Measurements from ENCODE around the gene FBXO5.

FBXO5 gene

DNA sequence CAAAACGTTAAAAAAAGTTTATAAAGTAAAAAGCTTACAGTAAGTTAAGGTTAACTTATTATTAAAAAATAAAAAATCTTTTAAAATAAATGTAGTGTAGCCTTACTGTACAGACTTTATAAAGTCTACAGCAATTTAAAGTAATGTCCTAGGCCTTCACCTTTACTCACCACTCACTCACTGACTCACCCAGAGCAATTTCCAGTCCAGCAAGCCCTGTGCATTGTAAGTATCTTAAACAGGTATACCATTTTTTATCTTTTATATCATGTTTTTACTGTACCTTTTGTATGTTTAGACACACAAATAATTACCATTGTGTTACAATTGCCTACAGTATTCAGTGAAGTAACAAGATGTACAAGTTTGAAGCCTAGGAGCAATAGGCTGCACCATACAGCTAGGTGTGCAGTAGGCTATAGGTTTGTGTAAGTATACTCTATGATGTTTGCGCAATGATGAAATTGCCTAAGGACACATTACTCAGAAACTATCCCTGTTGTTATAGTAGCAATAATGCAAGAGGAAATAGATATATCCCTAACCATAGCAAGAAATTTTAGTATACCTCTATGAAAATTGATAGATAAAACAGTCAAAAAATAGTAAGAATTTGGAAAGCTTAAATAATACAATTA lies 39.5 kb downstream of the FBXO5 start:
- H3K4me3 ChIP-seq (ENCODE audit: control insufficient read depth, low read depth, low read length) = no peak overlapping the region
- no peak for DNase-seq (ENCODE audit: low read depth)
- TF ChIP-seq, protein P1, sequence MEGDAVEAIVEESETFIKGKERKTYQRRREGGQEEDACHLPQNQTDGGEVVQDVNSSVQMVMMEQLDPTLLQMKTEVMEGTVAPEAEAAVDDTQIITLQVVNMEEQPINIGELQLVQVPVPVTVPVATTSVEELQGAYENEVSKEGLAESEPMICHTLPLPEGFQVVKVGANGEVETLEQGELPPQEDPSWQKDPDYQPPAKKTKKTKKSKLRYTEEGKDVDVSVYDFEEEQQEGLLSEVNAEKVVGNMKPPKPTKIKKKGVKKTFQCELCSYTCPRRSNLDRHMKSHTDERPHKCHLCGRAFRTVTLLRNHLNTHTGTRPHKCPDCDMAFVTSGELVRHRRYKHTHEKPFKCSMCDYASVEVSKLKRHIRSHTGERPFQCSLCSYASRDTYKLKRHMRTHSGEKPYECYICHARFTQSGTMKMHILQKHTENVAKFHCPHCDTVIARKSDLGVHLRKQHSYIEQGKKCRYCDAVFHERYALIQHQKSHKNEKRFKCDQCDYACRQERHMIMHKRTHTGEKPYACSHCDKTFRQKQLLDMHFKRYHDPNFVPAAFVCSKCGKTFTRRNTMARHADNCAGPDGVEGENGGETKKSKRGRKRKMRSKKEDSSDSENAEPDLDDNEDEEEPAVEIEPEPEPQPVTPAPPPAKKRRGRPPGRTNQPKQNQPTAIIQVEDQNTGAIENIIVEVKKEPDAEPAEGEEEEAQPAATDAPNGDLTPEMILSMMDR (conservative IDR thresholded peaks at IDR 0.05; ENCODE audit: control insufficient read depth, insufficient read depth, low read depth, low read length) = no peak

DNA sequence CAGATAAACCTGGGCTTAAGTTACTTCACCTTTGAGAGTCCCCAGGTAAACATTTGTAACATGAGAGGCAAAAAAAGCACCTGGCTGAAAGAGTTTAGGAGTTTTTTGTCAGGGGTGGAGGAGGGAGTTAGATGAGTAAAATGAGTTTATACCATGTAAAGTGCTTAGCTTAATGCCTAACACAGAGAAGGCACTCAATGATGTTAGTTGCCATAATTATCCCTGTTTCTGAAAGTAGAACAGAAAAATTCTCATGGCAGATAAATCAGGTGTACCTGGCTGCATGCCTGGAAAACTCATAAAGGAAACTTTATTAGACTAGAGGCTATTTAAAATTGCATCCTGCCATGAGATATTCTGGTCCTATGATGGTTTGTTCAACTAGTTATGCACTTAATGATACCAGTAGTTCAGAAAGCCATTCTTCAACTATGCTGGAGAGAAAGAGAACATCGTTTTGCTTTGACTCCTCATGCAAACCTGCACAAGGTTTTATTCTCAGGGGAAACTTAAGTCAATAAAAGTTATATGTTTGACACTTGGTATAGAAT lies 40.4 kb downstream of the FBXO5 start:
- DNase-seq (ENCODE audit: low read depth) = no peak
- TF ChIP-seq, protein P1 (conservative IDR thresholded peaks at IDR 0.05; ENCODE audit: control insufficient read depth, insufficient read depth, low read depth, low read length) = no peak
- H3K4me3 ChIP-seq (ENCODE audit: control insufficient read depth, low read depth, low read length) = no peak overlapping the region

DNA sequence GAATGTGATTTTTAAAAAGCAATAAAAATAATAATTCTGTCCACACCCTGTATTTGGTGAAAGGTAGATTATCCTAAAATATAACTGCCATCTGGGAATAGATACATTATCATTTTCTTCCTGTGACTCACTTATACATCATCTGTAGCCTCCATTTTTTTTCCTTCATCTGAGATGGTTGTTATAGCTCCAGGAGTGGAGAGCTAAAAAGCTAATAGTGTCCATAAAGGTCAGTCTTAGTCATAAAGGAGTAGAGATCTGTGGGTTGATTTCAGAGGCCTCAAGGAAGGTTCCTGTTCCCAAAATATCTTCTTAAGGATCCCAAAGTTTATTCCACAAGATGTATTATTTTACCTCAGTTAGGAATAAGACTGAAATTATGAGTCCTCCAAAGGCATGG lies 41.1 kb downstream of the FBXO5 start:
- H3K4me3 ChIP-seq (ENCODE audit: control insufficient read depth, low read depth, low read length) = no peak overlapping the region
- TF ChIP-seq, protein P1 (conservative IDR thresholded peaks at IDR 0.05; ENCODE audit: control insufficient read depth, insufficient read depth, low read depth, low read length) = no peak
- no peak for DNase-seq (ENCODE audit: low read depth)

DNA sequence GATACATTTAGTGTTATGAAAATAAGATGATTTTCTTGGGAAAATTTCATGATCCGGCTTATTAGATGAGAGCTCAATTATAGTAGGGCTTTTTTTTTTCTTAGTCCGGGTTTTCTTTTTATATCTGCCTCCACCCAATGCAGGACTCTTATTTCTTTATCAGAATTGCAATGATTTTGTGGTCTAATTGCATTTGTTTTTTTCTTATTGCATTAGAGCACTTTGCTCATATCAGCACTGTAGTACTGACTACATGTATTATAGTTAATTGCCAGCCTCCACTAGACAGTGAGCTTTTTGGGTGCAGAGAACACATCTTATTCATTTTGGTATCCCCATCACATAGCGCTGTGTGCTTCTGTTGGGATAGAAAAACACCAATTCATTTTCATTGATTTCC lies 50.0 kb downstream of the FBXO5 start:
- DNase-seq (ENCODE audit: low read depth) = no peak
- no peak overlapping the region for H3K4me3 ChIP-seq (ENCODE audit: control insufficient read depth, low read depth, low read length)
- TF ChIP-seq, protein P1 (conservative IDR thresholded peaks at IDR 0.05; ENCODE audit: control insufficient read depth, insufficient read depth, low read depth, low read length) = no peak

DNA sequence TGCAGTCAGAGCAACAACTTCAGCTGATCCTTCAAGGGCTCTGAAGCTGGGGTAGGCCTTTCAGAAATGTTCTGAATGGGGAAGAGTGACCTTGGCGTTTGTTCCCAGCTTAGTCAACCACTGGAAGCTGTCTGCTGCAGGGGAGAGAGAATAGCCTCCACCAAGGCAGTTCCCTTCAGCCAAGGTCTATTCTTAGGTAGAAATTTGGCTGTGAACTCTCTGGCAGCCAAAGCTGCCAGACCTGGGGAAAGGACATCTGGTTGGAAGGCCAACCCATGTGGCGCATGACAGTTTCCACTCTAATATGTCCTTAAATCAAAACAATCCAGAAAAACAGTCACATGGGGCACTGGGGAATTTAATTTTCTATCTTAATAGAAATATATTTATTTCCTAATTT lies 60.1 kb downstream of the FBXO5 start:
- DNase-seq (ENCODE audit: low read depth) = no peak
- TF ChIP-seq, protein P1 (conservative IDR thresholded peaks at IDR 0.05; ENCODE audit: control insufficient read depth, insufficient read depth, low read depth, low read length) = no peak
- no peak overlapping the region for H3K4me3 ChIP-seq (ENCODE audit: control insufficient read depth, low read depth, low read length)

Measured in fibroblast of mammary gland (primary cell).